Stomach (tissue), 4 donors: ENCODE data around the gene POU3F1.

Experiments used
- EP300 ChIP-seq: sonication (generic); formaldehyde crosslinking; IDR thresholded peaks from one replicate; pipeline ENCODE4 v1.6.1; 2017; ENCODE audit warnings: antibody characterized with exemption
- POLR2A ChIP-seq, 4 donors: fragments of 450-650 bp; IDR thresholded peaks; one replicate each; pipeline ENCODE4 v1.6.1; 2016; ENCODE audit warnings: antibody characterized with exemption in 4 of 4, control low read depth in 2 of 4, mild to moderate bottlenecking in 1 of 4, moderate library complexity in 1 of 4
- POLR2AphosphoS5 ChIP-seq, 3 donors: sonication (generic); formaldehyde crosslinking; IDR thresholded peaks; one replicate each; pipeline ENCODE4 v1.6.1; 2016; ENCODE audit warnings: antibody characterized with exemption in 3 of 3
- TF ChIP-seq, protein P1 (sequence below), 7 experiments: fragments of 450-650 bp in 4 of 7; fragments of 200-600 bp in 3 of 7; sonication (generic) in 3 of 7; IDR thresholded peaks; one replicate each; pipeline ENCODE4 v1.5.1; 2016 to 2019; ENCODE audit warnings: antibody characterized with exemption in 7 of 7, control low read depth in 2 of 7, mild to moderate bottlenecking in 1 of 7

DNA sequence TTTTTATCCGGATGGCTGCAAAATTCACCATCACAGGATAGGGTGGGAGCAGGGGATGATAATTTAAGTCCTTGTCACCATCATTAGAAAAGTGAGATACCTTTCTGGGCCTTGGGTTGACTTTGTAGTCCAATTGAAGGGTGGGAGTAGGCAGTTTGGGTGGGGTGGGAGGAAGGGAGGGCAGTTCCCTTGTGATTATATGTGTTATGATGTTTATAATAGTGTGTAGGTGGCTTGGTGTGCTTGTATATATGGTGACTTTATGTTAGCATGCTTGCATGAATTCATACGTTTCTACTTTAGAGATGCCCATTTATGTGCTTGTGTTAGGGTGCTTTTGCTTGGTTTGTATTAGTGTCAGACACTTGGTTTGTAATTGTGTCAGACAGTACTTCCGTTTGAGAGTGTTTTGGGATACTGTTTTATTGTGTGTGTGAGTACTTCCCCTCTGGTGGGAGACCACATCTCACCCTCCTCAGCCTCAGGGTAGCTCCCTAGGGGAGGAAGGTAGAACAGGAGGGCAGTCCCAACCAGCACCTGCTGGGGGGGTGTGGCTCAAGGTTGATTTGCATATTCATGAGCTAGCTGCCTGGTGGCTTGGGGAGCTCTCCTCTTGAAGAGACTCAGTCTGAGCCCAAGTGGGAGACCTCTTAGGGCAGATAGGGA is 6.3 kb upstream of the POU3F1 start:
- TF ChIP-seq POLR2A (IDR thresholded peaks at IDR 0.05) (no peak), POLR2AphosphoS5 (IDR thresholded peaks at IDR 0.05) (no peak), EP300 (no peak)
- TF ChIP-seq, protein P1, sequence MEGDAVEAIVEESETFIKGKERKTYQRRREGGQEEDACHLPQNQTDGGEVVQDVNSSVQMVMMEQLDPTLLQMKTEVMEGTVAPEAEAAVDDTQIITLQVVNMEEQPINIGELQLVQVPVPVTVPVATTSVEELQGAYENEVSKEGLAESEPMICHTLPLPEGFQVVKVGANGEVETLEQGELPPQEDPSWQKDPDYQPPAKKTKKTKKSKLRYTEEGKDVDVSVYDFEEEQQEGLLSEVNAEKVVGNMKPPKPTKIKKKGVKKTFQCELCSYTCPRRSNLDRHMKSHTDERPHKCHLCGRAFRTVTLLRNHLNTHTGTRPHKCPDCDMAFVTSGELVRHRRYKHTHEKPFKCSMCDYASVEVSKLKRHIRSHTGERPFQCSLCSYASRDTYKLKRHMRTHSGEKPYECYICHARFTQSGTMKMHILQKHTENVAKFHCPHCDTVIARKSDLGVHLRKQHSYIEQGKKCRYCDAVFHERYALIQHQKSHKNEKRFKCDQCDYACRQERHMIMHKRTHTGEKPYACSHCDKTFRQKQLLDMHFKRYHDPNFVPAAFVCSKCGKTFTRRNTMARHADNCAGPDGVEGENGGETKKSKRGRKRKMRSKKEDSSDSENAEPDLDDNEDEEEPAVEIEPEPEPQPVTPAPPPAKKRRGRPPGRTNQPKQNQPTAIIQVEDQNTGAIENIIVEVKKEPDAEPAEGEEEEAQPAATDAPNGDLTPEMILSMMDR (IDR thresholded peaks at IDR 0.05) = no peak
